H9 (cell line): ENCODE data around the gene ARNT2. TPM values are rescaled to one million over a fixed set of nuclear protein-coding genes. Genes with fewer than 3 reads are reported as not detected.

Experiments
- DNase-seq: peaks from one replicate; pipeline ENCODE4 v3.0.0-alpha.2; 2017
- H2AFZ ChIP-seq: one replicate; pipeline ENCODE4 v1.6.1; 2013; ENCODE audit warnings: mild to moderate bottlenecking, low read length, control low read depth, moderate library complexity
- H2AK5ac ChIP-seq: 2 replicates; pipeline ENCODE4 v1.6.1; 2013; ENCODE audit warnings: low read length, control low read depth, mixed read lengths; ENCODE audit not compliant: insufficient read length
- H2BK120ac ChIP-seq: one replicate; pipeline ENCODE4 v1.6.1; 2013; ENCODE audit warnings: low read depth, mild to moderate bottlenecking, low read length, control low read depth, inconsistent platforms; ENCODE audit not compliant: poor library complexity, severe bottlenecking
- H2BK12ac ChIP-seq: 2 replicates; pipeline ENCODE4 v1.6.1; 2013; ENCODE audit warnings: low read length, control low read depth, mixed read lengths, low read depth; ENCODE audit not compliant: insufficient read length
- H2BK15ac ChIP-seq: 2 replicates; pipeline ENCODE4 v1.6.1; 2013; ENCODE audit warnings: low read depth, low read length, control low read depth
- H2BK20ac ChIP-seq: one replicate; pipeline ENCODE4 v1.6.1; 2013; ENCODE audit warnings: low read depth, mild to moderate bottlenecking, low read length, control low read depth, inconsistent platforms; ENCODE audit not compliant: poor library complexity, severe bottlenecking
- H2BK5ac ChIP-seq: 2 replicates; pipeline ENCODE4 v1.6.1; 2013; ENCODE audit warnings: low read length, control low read depth, mixed read lengths; ENCODE audit not compliant: insufficient read length
- H3K14ac ChIP-seq: 2 replicates; pipeline ENCODE4 v1.6.1; 2013; ENCODE audit warnings: low read length, control low read depth; ENCODE audit not compliant: insufficient read depth
- H3K18ac ChIP-seq: 2 replicates; pipeline ENCODE4 v1.6.1; 2013; ENCODE audit warnings: low read depth, mild to moderate bottlenecking, mixed read lengths, low read length, control low read depth; ENCODE audit not compliant: insufficient read length
- H3K23ac ChIP-seq: 2 replicates; pipeline ENCODE4 v1.6.1; 2013; ENCODE audit warnings: low read length, control low read depth, mixed read lengths, low read depth; ENCODE audit not compliant: insufficient read length
- H3K23me2 ChIP-seq: 2 replicates; pipeline ENCODE4 v1.6.1; 2013; ENCODE audit warnings: low read depth, mild to moderate bottlenecking, mixed read lengths, low read length, control low read depth; ENCODE audit not compliant: insufficient read length, poor library complexity, severe bottlenecking
- H3K27ac ChIP-seq: 2 replicates; pipeline ENCODE4 v1.5.1; 2013; ENCODE audit warnings: low read length, control low read depth, mixed read lengths, low read depth; ENCODE audit not compliant: insufficient read length
- H3K27me3 ChIP-seq: 2 replicates; pipeline ENCODE4 v1.6.1; 2013; ENCODE audit warnings: low read length, control low read depth, inconsistent platforms; ENCODE audit not compliant: insufficient read depth
- H3K4ac ChIP-seq: 2 replicates; pipeline ENCODE4 v1.6.1; 2013; ENCODE audit warnings: low read depth, mild to moderate bottlenecking, control low read depth, inconsistent platforms, low read length, moderate library complexity
- H3K4me1 ChIP-seq: 2 replicates; pipeline ENCODE4 v1.6.1; 2013; ENCODE audit warnings: low read length, control low read depth, inconsistent platforms; ENCODE audit not compliant: insufficient read depth
- H3K4me2 ChIP-seq: 2 replicates; pipeline ENCODE4 v1.6.1; 2013; ENCODE audit warnings: low read length, control low read depth, mixed read lengths; ENCODE audit not compliant: insufficient read length, insufficient read depth
- H3K56ac ChIP-seq: 2 replicates; pipeline ENCODE4 v1.6.1; 2013; ENCODE audit warnings: low read depth, mild to moderate bottlenecking, mixed read lengths, low read length, control low read depth; ENCODE audit not compliant: insufficient read length
- H3K79me1 ChIP-seq: 2 replicates; pipeline ENCODE4 v1.6.1; 2013; ENCODE audit warnings: low read depth, mild to moderate bottlenecking, moderate library complexity, low read length, control low read depth, inconsistent platforms; ENCODE audit not compliant: insufficient read depth, poor library complexity, severe bottlenecking
- H3K79me2 ChIP-seq: 2 replicates; pipeline ENCODE4 v1.6.1; 2013; ENCODE audit warnings: low read length, control low read depth, inconsistent platforms; ENCODE audit not compliant: insufficient read depth
- H3K9ac ChIP-seq: 2 replicates; pipeline ENCODE4 v1.6.1; 2013; ENCODE audit warnings: low read length, control low read depth, mixed read lengths; ENCODE audit not compliant: insufficient read length; ENCODE audit errors: extremely low read depth
- H3K9me3 ChIP-seq: one replicate; pipeline ENCODE4 v1.6.1; 2013; ENCODE audit warnings: low read depth, low read length, inconsistent platforms; ENCODE audit not compliant: control insufficient read depth
- H3T11ph ChIP-seq: one replicate; pipeline ENCODE4 v1.6.1; 2013; ENCODE audit warnings: mild to moderate bottlenecking, low read length, control low read depth, inconsistent platforms
- H4K20me1 ChIP-seq: one replicate; pipeline ENCODE4 v1.6.1; 2013; ENCODE audit not compliant: control insufficient read depth, insufficient read length, insufficient read depth
- H4K5ac ChIP-seq: 2 replicates; pipeline ENCODE4 v1.6.1; 2013; ENCODE audit warnings: low read depth, mild to moderate bottlenecking, mixed read lengths, low read length, control low read depth; ENCODE audit not compliant: insufficient read length
- H4K8ac ChIP-seq: replicated peaks from 2 replicates; pipeline ENCODE4 v1.6.1; 2013; ENCODE audit warnings: low read length, control low read depth, mixed read lengths, low read depth; ENCODE audit not compliant: insufficient read length
- H4K91ac ChIP-seq: 2 replicates; pipeline ENCODE4 v1.6.1; 2013; ENCODE audit warnings: low read depth, mild to moderate bottlenecking, moderate library complexity, mixed read lengths, low read length, control low read depth; ENCODE audit not compliant: insufficient read length
- H3K27ac Mint-ChIP-seq, 3 experiments: 2 replicates in 2 of 3; 3 replicates in 1 of 3; pipeline ENCODE4 v1.8.0; 2020 to 2021; ENCODE audit warnings: mixed read lengths in 3 of 3, mild to moderate bottlenecking in 1 of 3, moderate library complexity in 1 of 3
- H3K27me3 Mint-ChIP-seq: 2 replicates; pipeline ENCODE4 v1.8.0; 2021; ENCODE audit warnings: low read depth, mild to moderate bottlenecking, moderate library complexity, mixed read lengths
- H3K36me3 Mint-ChIP-seq, 3 experiments: 2 replicates in 2 of 3; 3 replicates in 1 of 3; pipeline ENCODE4 v1.8.0; 2020 to 2021; ENCODE audit warnings: low read depth in 3 of 3, mixed read lengths in 3 of 3; ENCODE audit not compliant: insufficient read depth in 1 of 3
- H3K4me1 Mint-ChIP-seq, 2 experiments: 2 replicates each; pipeline ENCODE4 v1.8.0; 2020; ENCODE audit warnings: mixed read lengths in 2 of 2
- H3K4me3 Mint-ChIP-seq, 2 experiments: 2 replicates in 1 of 2; 3 replicates in 1 of 2; pipeline ENCODE4 v1.8.0; 2020 to 2021; ENCODE audit warnings: mild to moderate bottlenecking in 2 of 2, mixed read lengths in 2 of 2, moderate library complexity in 1 of 2
- H3K9me3 Mint-ChIP-seq, 2 experiments: 2 replicates in 1 of 2; 3 replicates in 1 of 2; pipeline ENCODE4 v1.8.0; 2020; ENCODE audit warnings: mild to moderate bottlenecking in 2 of 2, mixed read lengths in 2 of 2, moderate library complexity in 1 of 2
- WGBS: extraction: QIAGEN DNeasy Blood & Tissue Kit; methylation state at CpG from one replicate; pipeline ENCODE4 v1.1.7; 2013; ENCODE audit warnings: missing lambda C conversion rate, low lambda C conversion rate, mixed read lengths; ENCODE audit not compliant: insufficient read length; ENCODE audit errors: extremely low coverage; 5-methylcytosine and 5-hydroxymethylcytosine counted together
- total RNA-seq: library from RNA; stranded (reverse); gene quantifications from 2 replicates; pipeline ENCODE4 v1.2.1, GENCODE V29; 2021
- TF ChIP-seq, protein P1 (sequence below): fragments of 200-600 bp; sonication (generic); conservative IDR thresholded peaks from 3 replicates; pipeline ENCODE4 v1.8.0; 2021; ENCODE audit warnings: antibody characterized with exemption, mild to moderate bottlenecking

Gene ARNT2
- total RNA-seq, 1 experiment from 2014 or later, result 10.5 TPM

DNA sequence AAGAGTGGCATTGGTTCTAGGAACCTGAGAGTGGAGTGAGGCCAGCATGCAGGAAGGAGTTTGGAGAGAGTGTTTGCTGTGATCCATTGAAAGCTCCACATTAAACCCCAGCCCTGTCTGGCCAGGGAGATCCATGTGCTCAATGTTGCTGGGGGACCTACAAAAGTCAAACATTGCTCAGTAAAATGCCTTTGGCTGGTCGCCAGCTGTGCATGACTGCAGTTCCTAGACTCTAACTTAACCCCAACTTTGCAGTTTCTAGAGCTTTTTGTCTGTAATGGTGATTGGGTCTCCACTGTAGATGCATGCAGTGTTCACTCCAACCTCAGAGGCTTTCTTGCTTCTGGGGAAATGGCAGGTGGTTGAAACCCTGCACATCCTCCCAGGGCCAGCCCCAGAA, 191.2 kb downstream of the ARNT2 start:
- Histone ChIP-seq H3K23ac (no peak overlapping the region), H4K20me1 (no peaks in the 10 kb centered on the region), H3K9me3 (no peaks in the 10 kb centered on the region), H2BK12ac (no peak overlapping the region), H2BK5ac (no peak overlapping the region), H3K79me2 (no peaks in the 10 kb centered on the region), H3K23me2 (no peaks in the 10 kb centered on the region), H3K18ac (no peak overlapping the region), H3K79me1 (no peaks in the 10 kb centered on the region), H3K4ac (no peak overlapping the region), H2AFZ (no peak overlapping the region), H3T11ph (no peak overlapping the region), H2BK120ac (no peak overlapping the region), H2BK20ac (no peak overlapping the region), H4K8ac (no peak overlapping the region), H2AK5ac (no peak overlapping the region), H3K4me2 (no peak overlapping the region), H3K27me3 (no peaks in the 10 kb centered on the region), H3K56ac (no peak overlapping the region), H3K9ac (no peak overlapping the region), H3K27ac (no peak overlapping the region), H4K91ac (no peak overlapping the region), H2BK15ac (no peak overlapping the region), H4K5ac (no peak overlapping the region), H3K4me1 (no peaks in the 10 kb centered on the region), H3K14ac (no peak overlapping the region)
- no CpG with 5 or more reads among the region's 1 CpG for WGBS
- H3K4me3 Mint-ChIP-seq, result no peak overlapping the region
- H3K4me1 Mint-ChIP-seq, result peaks cover 5 to 8% of the 10 kb centered on the region in 2 experiments; a peak in 1 of 4 replicates
- H3K36me3 Mint-ChIP-seq, result peaks cover 0 to 3% (median 0%) of the 10 kb centered on the region in 3 experiments; a peak in 4 of 7 replicates
- TF ChIP-seq, protein P1, sequence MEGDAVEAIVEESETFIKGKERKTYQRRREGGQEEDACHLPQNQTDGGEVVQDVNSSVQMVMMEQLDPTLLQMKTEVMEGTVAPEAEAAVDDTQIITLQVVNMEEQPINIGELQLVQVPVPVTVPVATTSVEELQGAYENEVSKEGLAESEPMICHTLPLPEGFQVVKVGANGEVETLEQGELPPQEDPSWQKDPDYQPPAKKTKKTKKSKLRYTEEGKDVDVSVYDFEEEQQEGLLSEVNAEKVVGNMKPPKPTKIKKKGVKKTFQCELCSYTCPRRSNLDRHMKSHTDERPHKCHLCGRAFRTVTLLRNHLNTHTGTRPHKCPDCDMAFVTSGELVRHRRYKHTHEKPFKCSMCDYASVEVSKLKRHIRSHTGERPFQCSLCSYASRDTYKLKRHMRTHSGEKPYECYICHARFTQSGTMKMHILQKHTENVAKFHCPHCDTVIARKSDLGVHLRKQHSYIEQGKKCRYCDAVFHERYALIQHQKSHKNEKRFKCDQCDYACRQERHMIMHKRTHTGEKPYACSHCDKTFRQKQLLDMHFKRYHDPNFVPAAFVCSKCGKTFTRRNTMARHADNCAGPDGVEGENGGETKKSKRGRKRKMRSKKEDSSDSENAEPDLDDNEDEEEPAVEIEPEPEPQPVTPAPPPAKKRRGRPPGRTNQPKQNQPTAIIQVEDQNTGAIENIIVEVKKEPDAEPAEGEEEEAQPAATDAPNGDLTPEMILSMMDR, result no peak
- H3K27ac Mint-ChIP-seq, result no peak overlapping the region
- no peak for DNase-seq
- H3K27me3 Mint-ChIP-seq, result no peaks in the 10 kb centered on the region
- no peaks in the 10 kb centered on the region for H3K9me3 Mint-ChIP-seq
